Measurements from ENCODE around the gene TKTL1. TPM values are rescaled to one million over a fixed set of nuclear protein-coding genes. Genes with fewer than 3 reads are reported as not detected.
A peak's percentile ranks its signal among the peaks of the same experiment; 100 is the strongest.

TKTL1 gene
- total RNA-seq, 1 experiment from 2014 or later: not detected

- in situ Hi-C loops (cut with HindIII; ENCODE audit: low pct_unique_long_range_greater_than_20kb, low sequenced_read_pairs): no loop called here
- H3K4me3 ChIP-seq (ENCODE audit: low read depth in 2 of 2, low read length in 2 of 2): no peak overlapping the region; a peak in 1 of 4 replicates
- no TSS peak for BruUV-seq (replicated peaks)
- DNase-seq (ENCODE audit: low read depth, low spot score): no peak
- peak overlapping the region; percentile 83 for H3K27ac ChIP-seq (ENCODE audit: low read length)
- H3K4me1 ChIP-seq (ENCODE audit: control insufficient read depth, insufficient read depth, low read length): peaks cover 15% of the 10 kb centered on the region
- ChIA-PET CTCF (no interaction called here), POLR2A (no interaction called here)
- no peaks in the 10 kb centered on the region for H3K9me3 ChIP-seq (ENCODE audit: control insufficient read depth, insufficient read depth, low read depth, low read length)
- TF ChIP-seq REST (IDR thresholded peaks at IDR 0.05; ENCODE audit: insufficient read depth in 1 of 2, low read depth in 2 of 2, low read length in 1 of 2) (no peak), TCF7L2 (IDR thresholded peaks at IDR 0.05; ENCODE audit: low read depth, low read length) (no peak), SIN3A (IDR thresholded peaks at IDR 0.05; ENCODE audit: borderline replicate concordance, insufficient read depth, low read depth, low read length) (no peak), POLR2AphosphoS5 (IDR thresholded peaks at IDR 0.05; ENCODE audit: low read depth, low read length) (no peak), CTCF (IDR thresholded peaks at IDR 0.05) (no peak)
- H3K36me3 ChIP-seq (ENCODE audit: control insufficient read depth, insufficient read depth, low read length): no peaks in the 10 kb centered on the region
- intact Hi-C loops (cut with micrococcal nuclease; ENCODE audit: unreplicated experiment): no loop called here
- H3K27me3 ChIP-seq (ENCODE audit: control insufficient read depth, insufficient read depth, low read length): no peaks in the 10 kb centered on the region
- no peak for ATAC-seq
Observed at GRCh38 chrX:154367474-154368308, 72.1 kb downstream of the TKTL1 start.

DNA sequence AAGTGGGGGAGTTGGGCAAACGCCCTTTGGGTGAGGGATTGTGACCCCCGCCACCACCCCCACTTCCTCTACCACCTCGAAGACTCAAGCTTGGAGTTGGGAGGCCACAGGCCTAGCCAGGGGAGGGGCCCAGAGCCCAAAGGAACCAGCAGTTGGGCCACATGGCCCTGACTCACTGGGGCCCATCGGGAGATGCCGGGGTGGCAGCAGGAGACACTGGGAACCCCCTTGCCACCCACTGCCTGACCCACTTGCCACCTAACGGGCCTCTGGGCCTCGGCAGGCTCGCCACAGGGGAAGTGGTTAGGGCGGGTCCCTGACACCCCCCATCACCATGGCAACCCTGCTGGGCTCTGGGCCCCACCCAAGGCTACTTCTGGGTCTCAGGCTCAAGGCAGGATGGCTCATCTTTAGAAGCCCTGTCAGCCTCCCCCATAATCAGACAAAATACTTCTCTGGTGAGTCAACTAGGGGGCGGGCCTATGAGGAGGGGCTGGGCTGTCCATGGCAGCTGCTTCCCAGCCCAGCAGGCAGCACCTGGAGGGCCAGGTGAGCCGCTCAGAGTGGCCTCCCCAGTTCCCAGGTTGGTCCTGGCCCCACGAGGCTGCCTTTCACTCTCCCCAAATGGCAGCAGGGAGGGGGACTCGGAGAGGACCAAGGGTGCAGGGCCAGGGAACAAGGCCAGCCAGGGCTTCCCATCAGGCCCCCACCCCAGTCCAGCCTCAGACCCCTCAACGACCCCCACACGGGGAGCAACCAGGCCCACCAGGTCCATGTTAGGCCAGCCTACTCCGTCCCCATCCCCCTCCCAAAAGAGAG is 73.2 kb downstream of the TKTL1 start:
- peak; percentile 78 for DNase-seq (ENCODE audit: low read depth, low spot score)
- CTCF ChIA-PET: no interaction called here

More for the DNA sequence above, 73.2 kb downstream of the TKTL1 start:
- in situ Hi-C loops (cut with HindIII; ENCODE audit: low pct_unique_long_range_greater_than_20kb, low sequenced_read_pairs) (no loop called here), intact Hi-C loops (cut with micrococcal nuclease; ENCODE audit: unreplicated experiment) (no loop called here)
- peak; percentile 11 for ATAC-seq
- POLR2A ChIA-PET: no interaction called here
- BruUV-seq (replicated peaks): no TSS peak
- H3K27ac ChIP-seq (ENCODE audit: low read length): peak overlapping the region; percentile 83
- H3K4me1 ChIP-seq (ENCODE audit: control insufficient read depth, insufficient read depth, low read length): peaks cover 24% of the 10 kb centered on the region
- H3K36me3 ChIP-seq (ENCODE audit: control insufficient read depth, insufficient read depth, low read length): no peaks in the 10 kb centered on the region
- peak overlapping the region; percentile 81 to 96 for H3K4me3 ChIP-seq (ENCODE audit: low read depth in 2 of 2, low read length in 2 of 2)
- no peaks in the 10 kb centered on the region for H3K27me3 ChIP-seq (ENCODE audit: control insufficient read depth, insufficient read depth, low read length)
- H3K9me3 ChIP-seq (ENCODE audit: control insufficient read depth, insufficient read depth, low read depth, low read length): no peaks in the 10 kb centered on the region
- TF ChIP-seq SIN3A (IDR thresholded peaks at IDR 0.05; ENCODE audit: borderline replicate concordance, insufficient read depth, low read depth, low read length) (peak; percentile 16; the same call in 1 of the 2 replicates), POLR2AphosphoS5 (IDR thresholded peaks at IDR 0.05; ENCODE audit: low read depth, low read length) (no peak; the same call in 1 of the 2 replicates), REST (IDR thresholded peaks at IDR 0.05; ENCODE audit: insufficient read depth in 1 of 2, low read depth in 2 of 2, low read length in 1 of 2) (no peak)

All from Panc1 (cell line).